HCT116 (cell line): Measurements from ENCODE around the gene TFG. TPM values are rescaled to one million over a fixed set of nuclear protein-coding genes. Genes with fewer than 3 reads are reported as not detected.

Source experiments
- ATAC-seq: fragments of 200-7000 bp; cut with Tn5 transposase; 2 replicates; pipeline ENCODE4 v1.9.1; 2020; ENCODE audit warnings: mild to moderate bottlenecking, moderate library complexity
- BruUV-seq: library from RNA; stranded (reverse); fragments of 400-500 nt; replicated peaks from 2 replicates; lab custom pipeline; 2021; lab: Mats Ljungman, UMichigan
- CTCF ChIA-PET: fragments of 300-600 bp; sonication (Branson Sonifier 250); formaldehyde crosslinking; loops from one replicate; lab custom pipeline; 2021; ENCODE audit warnings: antibody characterized with exemption; lab: Charles Lee
- POLR2A ChIA-PET: fragments of 300-600, 350-600 bp; sonication (Branson Sonifier 250); formaldehyde crosslinking; loops from one replicate; lab custom pipeline; 2021; ENCODE audit warnings: antibody characterized with exemption; lab: Charles Lee
- RAD21 ChIA-PET, 2 experiments: fragments of 300-600 bp; sonication (Branson Sonifier 250); formaldehyde crosslinking; loops; one replicate each; lab custom pipeline; 2023; ENCODE audit warnings: low total read pairs in 2 of 2; ENCODE audit not compliant: uncharacterized antibody in 2 of 2, unreplicated experiment in 2 of 2, low non-redundant PET in 1 of 2; lab: Charles Lee
- DNase-seq: peaks from one replicate; pipeline ENCODE4 v3.0.0-alpha.2; 2010; ENCODE audit warnings: low read depth, low spot score
- H2AFZ ChIP-seq: fragments of 200-600 bp; shearing (Covaris generic), sonication (generic); 2 replicates; pipeline ENCODE4 v1.6.1; 2017; ENCODE audit warnings: low read depth, mixed run types, mixed read lengths, antibody characterized with exemption, low read length; ENCODE audit not compliant: poor library complexity, severe bottlenecking
- H3K27ac ChIP-seq: 2 replicates; pipeline ENCODE4 v1.5.1; 2012; ENCODE audit warnings: low read depth, low read length
- H3K27me3 ChIP-seq: fragments of 200-600 bp; sonication (generic); 2 replicates; pipeline ENCODE4 v1.6.1; 2016; ENCODE audit warnings: mixed run types, low read length, mixed read lengths; ENCODE audit not compliant: insufficient read depth
- H3K36me3 ChIP-seq, 2 experiments: fragments of 200-500 bp in 1 of 2; fragments of 200-600 bp in 1 of 2; sonication (Bioruptor generic) in 1 of 2; sonication (generic) in 1 of 2; 2 replicates each; pipeline versions ENCODE4 v1.5.1 to v1.6.1; 2014 to 2016; ENCODE audit warnings: low read length in 2 of 2, inconsistent platforms in 1 of 2, mixed read lengths in 1 of 2, mixed run types in 1 of 2; ENCODE audit not compliant: insufficient read depth in 2 of 2, control insufficient read depth in 1 of 2
- H3K4me1 ChIP-seq, 2 experiments: fragments of 200-600 bp in 1 of 2; sonication (generic) in 1 of 2; 2 replicates each; pipeline versions ENCODE4 v1.5.1 to v1.6.1; 2012 to 2017; ENCODE audit warnings: low read length in 2 of 2, inconsistent platforms in 1 of 2, mild to moderate bottlenecking in 1 of 2, mixed read lengths in 1 of 2, mixed run types in 1 of 2, moderate library complexity in 1 of 2; ENCODE audit not compliant: insufficient read depth in 2 of 2, control insufficient read depth in 1 of 2
- H3K4me2 ChIP-seq: fragments of 200-600 bp; sonication (generic); 2 replicates; pipeline ENCODE4 v1.6.1; 2017; ENCODE audit warnings: mixed run types, low read length, mixed read lengths
- H3K4me3 ChIP-seq, 2 experiments: fragments of 200-600 bp in 1 of 2; sonication (generic) in 1 of 2; replicated peaks in 1 of 2; 2 replicates each; pipeline ENCODE4 v1.5.1; 2011 to 2016; ENCODE audit warnings: low read length in 2 of 2, control low read depth in 1 of 2, low read depth in 1 of 2, mild to moderate bottlenecking in 1 of 2, mixed read lengths in 1 of 2, mixed run types in 1 of 2
- H3K79me2 ChIP-seq: fragments of 200-600 bp; sonication (generic); 2 replicates; pipeline ENCODE4 v1.6.1; 2017; ENCODE audit warnings: mild to moderate bottlenecking, mixed run types, low read length, moderate library complexity, mixed read lengths; ENCODE audit not compliant: insufficient read depth
- H3K9ac ChIP-seq: fragments of 200-600 bp; sonication (generic); 2 replicates; pipeline ENCODE4 v1.6.1; 2016; ENCODE audit warnings: low read length, mixed read lengths
- H3K9me2 ChIP-seq: fragments of 200-600 bp; sonication (generic), shearing (Covaris generic); 2 replicates; pipeline ENCODE4 v1.6.1; 2017; ENCODE audit warnings: mixed run types, mild to moderate bottlenecking, moderate library complexity; ENCODE audit not compliant: insufficient read depth
- H3K9me3 ChIP-seq, 2 experiments: fragments of 200-500 bp in 1 of 2; fragments of 200-600 bp in 1 of 2; sonication (Bioruptor generic) in 1 of 2; sonication (generic) in 1 of 2; 2 replicates each; pipeline ENCODE4 v1.6.1; 2014 to 2017; ENCODE audit warnings: low read length in 2 of 2, mixed read lengths in 2 of 2, inconsistent platforms in 1 of 2, low read depth in 1 of 2, mild to moderate bottlenecking in 1 of 2, mixed run types in 1 of 2, moderate library complexity in 1 of 2; ENCODE audit not compliant: control insufficient read depth in 1 of 2, insufficient read depth in 1 of 2
- H4K20me1 ChIP-seq: fragments of 200-600 bp; sonication (generic), shearing (Covaris generic); 2 replicates; pipeline ENCODE4 v1.6.1; 2017; ENCODE audit warnings: mixed run types, mild to moderate bottlenecking, moderate library complexity; ENCODE audit not compliant: insufficient read depth
- CBX3 ChIP-seq: IDR thresholded peaks from 2 replicates; pipeline ENCODE4 v1.6.1; 2012; ENCODE audit warnings: low read depth
- EGR1 ChIP-seq: IDR thresholded peaks from 2 replicates; pipeline ENCODE4 v1.6.1; 2012; ENCODE audit warnings: low read depth
- EZH2 ChIP-seq: fragments of 200-600 bp; sonication (generic); IDR thresholded peaks from 2 replicates; pipeline ENCODE4 v1.6.1; 2017; ENCODE audit warnings: antibody characterized with exemption, mixed run types
- EZH2phosphoT487 ChIP-seq: fragments of 200-600 bp; IDR thresholded peaks from 2 replicates; pipeline ENCODE4 v1.6.1; 2018; ENCODE audit warnings: antibody characterized with exemption, borderline replicate concordance
- FOSL1 ChIP-seq: IDR thresholded peaks from 2 replicates; pipeline ENCODE4 v1.6.1; 2012; ENCODE audit warnings: low read depth
- JUND ChIP-seq: IDR thresholded peaks from 2 replicates; pipeline ENCODE4 v1.6.1; 2012
- MAX ChIP-seq: IDR thresholded peaks from 2 replicates; pipeline ENCODE4 v1.6.1; 2012
- POLR2A ChIP-seq: IDR thresholded peaks from 2 replicates; pipeline ENCODE4 v1.7.0; 2011; ENCODE audit warnings: borderline replicate concordance; ENCODE audit not compliant: insufficient read depth, insufficient read length; ENCODE audit errors: extremely low read depth
- POLR2AphosphoS5 ChIP-seq: IDR thresholded peaks from 2 replicates; pipeline ENCODE4 v1.6.1; 2011; ENCODE audit warnings: mild to moderate bottlenecking, low read depth, low read length, moderate library complexity
- RAD21 ChIP-seq: IDR thresholded peaks from 2 replicates; pipeline ENCODE4 v1.6.1; 2012; ENCODE audit warnings: low read depth, mild to moderate bottlenecking
- SIN3A ChIP-seq: IDR thresholded peaks from 2 replicates; pipeline ENCODE4 v1.6.1; 2012; ENCODE audit warnings: low read depth
- SP1 ChIP-seq: IDR thresholded peaks from 2 replicates; pipeline ENCODE4 v1.6.1; 2012; ENCODE audit warnings: low read depth
- TCF7L2 ChIP-seq: IDR thresholded peaks from 2 replicates; pipeline ENCODE4 v1.7.0; 2011; ENCODE audit warnings: borderline replicate concordance, inconsistent platforms; ENCODE audit not compliant: insufficient read depth, insufficient read length; ENCODE audit errors: extremely low read depth
- ZFX ChIP-seq: fragments of 450-650 bp; IDR thresholded peaks from 2 replicates; pipeline ENCODE4 v1.6.1; 2017
- ZNF274 ChIP-seq: fragments of 200-500 bp; sonication (Bioruptor generic); IDR thresholded peaks from 2 replicates; pipeline ENCODE4 v1.6.1; 2014; ENCODE audit warnings: mild to moderate bottlenecking, low read depth, low read length, inconsistent platforms
- intact Hi-C: fragments of 100-400 bp; cut with micrococcal nuclease; formaldehyde crosslinking; loops from 2 replicates; pipeline ENCODE4 v1.10.0; 2022
- total RNA-seq: library from RNA; stranded (reverse); gene quantifications from one replicate; pipeline ENCODE4 v1.2.1, GENCODE V29; 2021; ENCODE audit not compliant: unreplicated experiment
- TF ChIP-seq, protein P1 (sequence below): IDR thresholded peaks from 2 replicates; pipeline ENCODE4 v1.6.1; 2012; ENCODE audit warnings: low read depth
- TF ChIP-seq, protein P2 (sequence below), 3 experiments: fragments of 200-600 bp in 1 of 3; sonication (generic) in 1 of 3; IDR thresholded peaks in 2 of 3; conservative IDR thresholded peaks in 1 of 3; 2 replicates each; pipeline ENCODE4 v1.5.1; 2012 to 2017; ENCODE audit warnings: low read depth in 2 of 3, low read length in 2 of 3, antibody characterized with exemption in 1 of 3, borderline replicate concordance in 1 of 3, control low read depth in 1 of 3, mild to moderate bottlenecking in 1 of 3, mixed read lengths in 1 of 3, mixed run types in 1 of 3, moderate library complexity in 1 of 3; ENCODE audit not compliant: insufficient read depth in 1 of 3

The TFG gene
- total RNA-seq, 1 experiment from 2014 or later, result 99.1 TPM

- TF ChIP-seq, protein P1, sequence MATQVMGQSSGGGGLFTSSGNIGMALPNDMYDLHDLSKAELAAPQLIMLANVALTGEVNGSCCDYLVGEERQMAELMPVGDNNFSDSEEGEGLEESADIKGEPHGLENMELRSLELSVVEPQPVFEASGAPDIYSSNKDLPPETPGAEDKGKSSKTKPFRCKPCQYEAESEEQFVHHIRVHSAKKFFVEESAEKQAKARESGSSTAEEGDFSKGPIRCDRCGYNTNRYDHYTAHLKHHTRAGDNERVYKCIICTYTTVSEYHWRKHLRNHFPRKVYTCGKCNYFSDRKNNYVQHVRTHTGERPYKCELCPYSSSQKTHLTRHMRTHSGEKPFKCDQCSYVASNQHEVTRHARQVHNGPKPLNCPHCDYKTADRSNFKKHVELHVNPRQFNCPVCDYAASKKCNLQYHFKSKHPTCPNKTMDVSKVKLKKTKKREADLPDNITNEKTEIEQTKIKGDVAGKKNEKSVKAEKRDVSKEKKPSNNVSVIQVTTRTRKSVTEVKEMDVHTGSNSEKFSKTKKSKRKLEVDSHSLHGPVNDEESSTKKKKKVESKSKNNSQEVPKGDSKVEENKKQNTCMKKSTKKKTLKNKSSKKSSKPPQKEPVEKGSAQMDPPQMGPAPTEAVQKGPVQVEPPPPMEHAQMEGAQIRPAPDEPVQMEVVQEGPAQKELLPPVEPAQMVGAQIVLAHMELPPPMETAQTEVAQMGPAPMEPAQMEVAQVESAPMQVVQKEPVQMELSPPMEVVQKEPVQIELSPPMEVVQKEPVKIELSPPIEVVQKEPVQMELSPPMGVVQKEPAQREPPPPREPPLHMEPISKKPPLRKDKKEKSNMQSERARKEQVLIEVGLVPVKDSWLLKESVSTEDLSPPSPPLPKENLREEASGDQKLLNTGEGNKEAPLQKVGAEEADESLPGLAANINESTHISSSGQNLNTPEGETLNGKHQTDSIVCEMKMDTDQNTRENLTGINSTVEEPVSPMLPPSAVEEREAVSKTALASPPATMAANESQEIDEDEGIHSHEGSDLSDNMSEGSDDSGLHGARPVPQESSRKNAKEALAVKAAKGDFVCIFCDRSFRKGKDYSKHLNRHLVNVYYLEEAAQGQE, result no peak
- no peak for TF ChIP-seq JUND
These were observed 56.2 kb downstream of the TFG start (continued) for GRCh38 chr3:100765437-100765975.

DNA sequence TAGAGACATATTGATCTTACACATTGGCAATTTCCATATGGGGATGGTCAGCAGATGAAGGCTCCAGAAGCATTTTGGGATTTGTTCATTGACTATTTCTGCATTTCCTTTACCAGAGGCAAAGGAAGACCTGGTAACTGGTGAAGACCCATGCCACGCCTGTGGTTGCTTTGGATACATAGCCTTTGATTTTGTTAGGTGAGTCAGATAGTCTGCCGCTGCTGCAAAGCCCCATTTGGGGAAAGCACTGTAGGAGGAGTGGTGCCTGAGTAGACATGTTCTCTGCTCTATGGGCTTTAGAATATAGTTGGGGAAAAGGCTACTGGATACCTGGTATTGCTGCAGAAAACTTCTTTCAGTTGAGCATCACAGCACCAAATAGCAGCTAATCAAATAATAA is 56.8 kb downstream of the TFG start:
- no peak for ATAC-seq
- ChIA-PET RAD21 (no interaction called here), CTCF (no interaction called here), POLR2A (no interaction called here)
- Histone ChIP-seq H3K9me3 (no peaks in the 10 kb centered on the region), H2AFZ (no peak overlapping the region), H3K9me2 (no peaks in the 10 kb centered on the region), H3K4me3 (no peak overlapping the region), H3K79me2 (no peaks in the 10 kb centered on the region), H3K4me2 (no peak overlapping the region), H3K27me3 (no peaks in the 10 kb centered on the region), H3K27ac (no peak overlapping the region), H3K9ac (no peak overlapping the region), H3K36me3 (no peaks in the 10 kb centered on the region), H3K4me1 (peaks cover 0 to 3% of the 10 kb centered on the region in 2 experiments; a peak in 1 of 4 replicates), H4K20me1 (no peaks in the 10 kb centered on the region)
- BruUV-seq, result no TSS peak
- intact Hi-C loops, result no loop called here
- DNase-seq, result no peak
- TF ChIP-seq JUND (no peak), CBX3 (no peak), POLR2AphosphoS5 (no peak), FOSL1 (no peak), TCF7L2 (no peak), POLR2A (no peak), MAX (no peak), SP1 (no peak), RAD21 (no peak), EGR1 (no peak), ZFX (no peak), EZH2phosphoT487 (no peak), ZNF274 (no peak), SIN3A (no peak), EZH2 (no peak)
- TF ChIP-seq, protein P2, sequence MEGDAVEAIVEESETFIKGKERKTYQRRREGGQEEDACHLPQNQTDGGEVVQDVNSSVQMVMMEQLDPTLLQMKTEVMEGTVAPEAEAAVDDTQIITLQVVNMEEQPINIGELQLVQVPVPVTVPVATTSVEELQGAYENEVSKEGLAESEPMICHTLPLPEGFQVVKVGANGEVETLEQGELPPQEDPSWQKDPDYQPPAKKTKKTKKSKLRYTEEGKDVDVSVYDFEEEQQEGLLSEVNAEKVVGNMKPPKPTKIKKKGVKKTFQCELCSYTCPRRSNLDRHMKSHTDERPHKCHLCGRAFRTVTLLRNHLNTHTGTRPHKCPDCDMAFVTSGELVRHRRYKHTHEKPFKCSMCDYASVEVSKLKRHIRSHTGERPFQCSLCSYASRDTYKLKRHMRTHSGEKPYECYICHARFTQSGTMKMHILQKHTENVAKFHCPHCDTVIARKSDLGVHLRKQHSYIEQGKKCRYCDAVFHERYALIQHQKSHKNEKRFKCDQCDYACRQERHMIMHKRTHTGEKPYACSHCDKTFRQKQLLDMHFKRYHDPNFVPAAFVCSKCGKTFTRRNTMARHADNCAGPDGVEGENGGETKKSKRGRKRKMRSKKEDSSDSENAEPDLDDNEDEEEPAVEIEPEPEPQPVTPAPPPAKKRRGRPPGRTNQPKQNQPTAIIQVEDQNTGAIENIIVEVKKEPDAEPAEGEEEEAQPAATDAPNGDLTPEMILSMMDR (IDR thresholded peaks at IDR 0.05 in 2 of 3, conservative IDR thresholded peaks at IDR 0.05 in 1 of 3; ENCODE audit: borderline replicate concordance in 1 of 3, insufficient read depth in 1 of 3, low read depth in 2 of 3, low read length in 2 of 3), result no peak
- TF ChIP-seq, protein P1, result no peak
